Neural cell (in vitro differentiated cells): ENCODE data around the gene NEDD4L. TPM values are rescaled to one million over a fixed set of nuclear protein-coding genes. Genes with fewer than 3 reads are reported as not detected.

ENCODE experiments used
- H2AFZ ChIP-seq: fragments of 200-600, 300-800 bp; sonication (generic), shearing (Covaris generic); 2 replicates; pipeline ENCODE4 v1.6.0; 2014; ENCODE audit warnings: low read depth, mild to moderate bottlenecking, antibody characterized with exemption, low read length, moderate library complexity
- H3F3A ChIP-seq: fragments of 200-600 bp; shearing (Covaris generic); 2 replicates; pipeline ENCODE4 v1.6.1; 2016; ENCODE audit warnings: mild to moderate bottlenecking, moderate library complexity, mixed read lengths, antibody characterized with exemption, low read length; ENCODE audit not compliant: insufficient read depth, poor library complexity, severe bottlenecking
- H3K27ac ChIP-seq: fragments of 200-600, 300-800 bp; sonication (generic), shearing (Covaris generic); 2 replicates; pipeline ENCODE4 v1.5.1; 2014; ENCODE audit warnings: mild to moderate bottlenecking, low read length, moderate library complexity
- H3K27me3 ChIP-seq: fragments of 300-800, 200-600 bp; sonication (generic), shearing (Covaris generic); 2 replicates; pipeline ENCODE4 v1.6.0; 2014; ENCODE audit warnings: mild to moderate bottlenecking, low read depth, low read length, moderate library complexity; ENCODE audit not compliant: insufficient read depth
- H3K36me3 ChIP-seq: fragments of 300-800, 200-600 bp; sonication (generic), shearing (Covaris generic); 2 replicates; pipeline ENCODE4 v1.5.1; 2014; ENCODE audit warnings: mild to moderate bottlenecking, antibody characterized with exemption, low read length, moderate library complexity; ENCODE audit not compliant: insufficient read depth
- H3K4me2 ChIP-seq: fragments of 300-800, 200-600 bp; sonication (generic), shearing (Covaris generic); 2 replicates; pipeline ENCODE4 v1.6.0; 2014; ENCODE audit warnings: mild to moderate bottlenecking, low read length
- H3K4me3 ChIP-seq: fragments of 300-800, 200-600 bp; sonication (generic), shearing (Covaris generic); 2 replicates; pipeline ENCODE4 v1.5.1; 2014; ENCODE audit warnings: mild to moderate bottlenecking, low read length, moderate library complexity
- H3K79me2 ChIP-seq: fragments of 200-600 bp; shearing (Covaris generic); replicated peaks from 2 replicates; pipeline ENCODE4 v1.6.0; 2014; ENCODE audit warnings: mild to moderate bottlenecking, low read length, moderate library complexity; ENCODE audit not compliant: insufficient read depth
- H3K9ac ChIP-seq: fragments of 300-800, 200-600 bp; sonication (generic), shearing (Covaris generic); 2 replicates; pipeline ENCODE4 v1.6.1; 2016; ENCODE audit warnings: mild to moderate bottlenecking, low read length, mixed read lengths
- H3K9me2 ChIP-seq: fragments of 200-600 bp; shearing (Covaris generic); 2 replicates; pipeline ENCODE4 v1.6.1; 2016; ENCODE audit warnings: mild to moderate bottlenecking, low read length, mixed read lengths; ENCODE audit not compliant: insufficient read depth
- H3K9me3 ChIP-seq: fragments of 200-600, 300-800 bp; sonication (generic), shearing (Covaris generic); 2 replicates; pipeline ENCODE4 v1.6.1; 2016; ENCODE audit warnings: mild to moderate bottlenecking, mixed run types, low read length, moderate library complexity, mixed read lengths
- H4K20me1 ChIP-seq: fragments of 200-600 bp; shearing (Covaris generic); 2 replicates; pipeline ENCODE4 v1.6.1; 2016; ENCODE audit warnings: mild to moderate bottlenecking, mixed run types; ENCODE audit not compliant: insufficient read depth
- EP300 ChIP-seq: fragments of 450-650 bp; conservative IDR thresholded peaks from 2 replicates; pipeline ENCODE4 v1.6.1; 2014; ENCODE audit warnings: antibody characterized with exemption, mild to moderate bottlenecking, moderate library complexity; ENCODE audit not compliant: poor library complexity, severe bottlenecking
- EZH2 ChIP-seq: fragments of 200-600, 300-800 bp; shearing (Covaris generic), sonication (generic); IDR thresholded peaks from 2 replicates; pipeline ENCODE4 v1.6.1; 2014; ENCODE audit warnings: antibody characterized with exemption, low read length, borderline replicate concordance, mild to moderate bottlenecking; ENCODE audit not compliant: insufficient read depth, poor library complexity, severe bottlenecking
- MXI1 ChIP-seq: fragments of 450-650 bp; conservative IDR thresholded peaks from 2 replicates; pipeline ENCODE4 v1.6.1; 2014; ENCODE audit warnings: antibody characterized with exemption, mild to moderate bottlenecking; ENCODE audit not compliant: poor library complexity, severe bottlenecking
- POLR2AphosphoS5 ChIP-seq: IDR thresholded peaks from 2 replicates; pipeline ENCODE4 v1.6.1; 2012
- RAD21 ChIP-seq: fragments of 450-650 bp; conservative IDR thresholded peaks from 2 replicates; pipeline ENCODE4 v1.6.1; 2014; ENCODE audit warnings: antibody characterized with exemption, mild to moderate bottlenecking, moderate library complexity
- REST ChIP-seq: IDR thresholded peaks from 2 replicates; pipeline ENCODE4 v1.6.1; 2012; ENCODE audit warnings: borderline replicate concordance
- SMC3 ChIP-seq: fragments of 450-650 bp; conservative IDR thresholded peaks from 2 replicates; pipeline ENCODE4 v1.6.1; 2014; ENCODE audit warnings: antibody characterized with exemption, mild to moderate bottlenecking, moderate library complexity; ENCODE audit not compliant: poor library complexity
- TAF1 ChIP-seq: IDR thresholded peaks from 2 replicates; pipeline ENCODE4 v1.6.1; 2012; ENCODE audit warnings: low read depth
- polyA plus RNA-seq: library from polyadenylated mRNA; depleted of rRNA; stranded (reverse); fragments of >200 nt; gene quantifications from 2 replicates; pipeline ENCODE4 v1.2.3, GENCODE V29; 2014
- TF ChIP-seq, protein P1 (sequence below): fragments of 450-650 bp; IDR thresholded peaks from 2 replicates; pipeline ENCODE4 v1.5.1; 2014; ENCODE audit warnings: antibody characterized with exemption, mild to moderate bottlenecking, moderate library complexity; ENCODE audit not compliant: poor library complexity, severe bottlenecking

NEDD4L gene
- polyA plus RNA-seq, 1 donor from 2014 or later = 97.9 TPM

- no peaks in the 10 kb centered on the region for H3K9me2 ChIP-seq
- no peak overlapping the region for H3K9ac ChIP-seq
- no peak for TF ChIP-seq TAF1
- H3F3A ChIP-seq = no peaks in the 10 kb centered on the region
- H3K4me3 ChIP-seq = no peak overlapping the region
- no peaks in the 10 kb centered on the region for H3K9me3 ChIP-seq
- H3K27me3 ChIP-seq = no peaks in the 10 kb centered on the region
- peaks cover 2% of the 10 kb centered on the region for H4K20me1 ChIP-seq
- no peak overlapping the region for H3K27ac ChIP-seq
- H3K36me3 ChIP-seq = no peaks in the 10 kb centered on the region
- no peak overlapping the region for H2AFZ ChIP-seq
- H3K4me2 ChIP-seq = no peak overlapping the region
- peaks cover 77% of the 10 kb centered on the region for H3K79me2 ChIP-seq
Measured at GRCh38 chr18:58095655-58096054, 51.6 kb downstream of the NEDD4L start.

- H3K9ac ChIP-seq = no peak overlapping the region
- H3K27ac ChIP-seq = no peak overlapping the region
- H3K4me2 ChIP-seq = no peak overlapping the region
- no peaks in the 10 kb centered on the region for H3K36me3 ChIP-seq
- TF ChIP-seq MXI1 (no peak), RAD21 (no peak), TAF1 (no peak), REST (no peak), EP300 (no peak), SMC3 (no peak), POLR2AphosphoS5 (no peak), EZH2 (no peak)
- TF ChIP-seq, protein P1, sequence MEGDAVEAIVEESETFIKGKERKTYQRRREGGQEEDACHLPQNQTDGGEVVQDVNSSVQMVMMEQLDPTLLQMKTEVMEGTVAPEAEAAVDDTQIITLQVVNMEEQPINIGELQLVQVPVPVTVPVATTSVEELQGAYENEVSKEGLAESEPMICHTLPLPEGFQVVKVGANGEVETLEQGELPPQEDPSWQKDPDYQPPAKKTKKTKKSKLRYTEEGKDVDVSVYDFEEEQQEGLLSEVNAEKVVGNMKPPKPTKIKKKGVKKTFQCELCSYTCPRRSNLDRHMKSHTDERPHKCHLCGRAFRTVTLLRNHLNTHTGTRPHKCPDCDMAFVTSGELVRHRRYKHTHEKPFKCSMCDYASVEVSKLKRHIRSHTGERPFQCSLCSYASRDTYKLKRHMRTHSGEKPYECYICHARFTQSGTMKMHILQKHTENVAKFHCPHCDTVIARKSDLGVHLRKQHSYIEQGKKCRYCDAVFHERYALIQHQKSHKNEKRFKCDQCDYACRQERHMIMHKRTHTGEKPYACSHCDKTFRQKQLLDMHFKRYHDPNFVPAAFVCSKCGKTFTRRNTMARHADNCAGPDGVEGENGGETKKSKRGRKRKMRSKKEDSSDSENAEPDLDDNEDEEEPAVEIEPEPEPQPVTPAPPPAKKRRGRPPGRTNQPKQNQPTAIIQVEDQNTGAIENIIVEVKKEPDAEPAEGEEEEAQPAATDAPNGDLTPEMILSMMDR = no peak
- H2AFZ ChIP-seq = no peak overlapping the region
- H3K27me3 ChIP-seq = no peaks in the 10 kb centered on the region
- peaks cover 2% of the 10 kb centered on the region for H4K20me1 ChIP-seq
- peaks cover 74% of the 10 kb centered on the region for H3K79me2 ChIP-seq
- no peak overlapping the region for H3K4me3 ChIP-seq
- no peaks in the 10 kb centered on the region for H3K9me3 ChIP-seq
- no peaks in the 10 kb centered on the region for H3K9me2 ChIP-seq
- H3F3A ChIP-seq = no peaks in the 10 kb centered on the region
Measured at GRCh38 chr18:58096658-58097057, 52.6 kb downstream of the NEDD4L start.
